Activated CD4-positive, alpha-beta T cell treated with anti-CD3 and anti-CD28 coated beads, Interleukin-2, amount 50 U/mL, for 1 hour (primary cell): ENCODE measurements around the gene THSD4.
A peak's percentile ranks its signal among the peaks of the same experiment; 100 is the strongest.
"Not testable (repeated sequence)": the region's sequence is repeated elsewhere in the genome, so short reads cannot be mapped to it uniquely, and the experiment has no call there.

Experiments
- DNase-seq: peaks from one replicate; pipeline ENCODE4 v3.0.0-alpha.2; 2020

The THSD4 gene

GRCh38 chr15:71359246-71359645 is 244.0 kb downstream of the THSD4 start:
- DNase-seq, result no peak

GRCh38 chr15:71362556-71362955 is 247.3 kb downstream of the THSD4 start:
- no peak for DNase-seq

- DNase-seq, result no peak
Measured at GRCh38 chr15:71362987-71363968, 248.0 kb downstream of the THSD4 start.

GRCh38 chr15:71364117-71364584 is 248.9 kb downstream of the THSD4 start:
- DNase-seq, result no peak

- DNase-seq, result no peak
Measured at GRCh38 chr15:71366522-71366921, 251.3 kb downstream of the THSD4 start.

GRCh38 chr15:71366926-71367325 is 251.7 kb downstream of the THSD4 start:
- DNase-seq, result no peak

GRCh38 chr15:71367737-71368136 is 252.5 kb downstream of the THSD4 start:
- not testable (repeated sequence) for DNase-seq

GRCh38 chr15:71372769-71373168 is 257.5 kb downstream of the THSD4 start:
- peak; percentile 11 for DNase-seq

GRCh38 chr15:71373917-71374316 is 258.6 kb downstream of the THSD4 start:
- no peak for DNase-seq

GRCh38 chr15:71374607-71375352 is 259.5 kb downstream of the THSD4 start:
- no peak for DNase-seq

- DNase-seq, result no peak
Measured at GRCh38 chr15:71375934-71376333, 260.7 kb downstream of the THSD4 start.

- DNase-seq, result no peak
Measured at GRCh38 chr15:71379893-71380292, 264.6 kb downstream of the THSD4 start.

GRCh38 chr15:71380345-71380744 is 265.1 kb downstream of the THSD4 start:
- no peak for DNase-seq

GRCh38 chr15:71384501-71384900 is 269.2 kb downstream of the THSD4 start:
- DNase-seq, result no peak

- DNase-seq, result no peak
Measured at GRCh38 chr15:71385026-71385425, 269.8 kb downstream of the THSD4 start.

- DNase-seq, result no peak
Measured at GRCh38 chr15:71385457-71385856, 270.2 kb downstream of the THSD4 start.

- DNase-seq, result no peak
Measured at GRCh38 chr15:71386005-71386404, 270.7 kb downstream of the THSD4 start.

GRCh38 chr15:71386448-71387236 is 271.4 kb downstream of the THSD4 start:
- no peak for DNase-seq

GRCh38 chr15:71387810-71388209 is 272.5 kb downstream of the THSD4 start:
- no peak for DNase-seq

GRCh38 chr15:71390096-71390495 is 274.8 kb downstream of the THSD4 start:
- no peak for DNase-seq

- DNase-seq, result no peak
Measured at GRCh38 chr15:71391421-71392088, 276.3 kb downstream of the THSD4 start.

- no peak for DNase-seq
Measured at GRCh38 chr15:71392861-71393283, 277.6 kb downstream of the THSD4 start.
